ENCODE results near the gene CFAP74.

- TF ChIP-seq BHLHE40 (IDR thresholded peaks at IDR 0.05; ENCODE audit: low read depth, low read length) (no peak), CTCF (conservative IDR thresholded peaks at IDR 0.05; ENCODE audit: low read depth, low read length) (no peak), POLR2A (IDR thresholded peaks at IDR 0.05; ENCODE audit: low read depth, low read length) (no peak), USF2 (IDR thresholded peaks at IDR 0.05; ENCODE audit: low read depth, low read length) (no peak), RCOR1 (IDR thresholded peaks at IDR 0.05; ENCODE audit: insufficient replicate concordance, low read length) (no peak), RAD21 (IDR thresholded peaks at IDR 0.05; ENCODE audit: low read length) (no peak), MAFK (IDR thresholded peaks at IDR 0.05; ENCODE audit: low read depth, low read length) (no peak), RFX5 (IDR thresholded peaks at IDR 0.05; ENCODE audit: low read depth, low read length) (no peak), CHD1 (IDR thresholded peaks at IDR 0.05; ENCODE audit: low read depth, low read length) (no peak), MAZ (IDR thresholded peaks at IDR 0.05; ENCODE audit: borderline replicate concordance, low read depth, low read length) (no peak), SMC3 (IDR thresholded peaks at IDR 0.05; ENCODE audit: low read depth, low read length) (no peak), CEBPB (IDR thresholded peaks at IDR 0.05; ENCODE audit: low read depth, low read length) (no peak)
These were observed 75.8 kb downstream of the CFAP74 start for GRCh38 chr1:1927751-1928150.
